T-helper 1 cell treated with Interleukin-12 subunit alpha and Interleukin-12 subunit beta and Interleukin-4 antibody, amounts not matched to agents 30 μg/mL and 1 μg/mL, for 36 hours (primary cell): Measurements from ENCODE around the gene RHOH.

Experiments used
- H3K27ac Mint-ChIP-seq: one replicate; pipeline ENCODE4 v1.8.0; 2021; ENCODE audit warnings: mild to moderate bottlenecking, mixed read lengths
- H3K27me3 Mint-ChIP-seq: one replicate; pipeline ENCODE4 v1.8.0; 2021; ENCODE audit warnings: low read depth, mixed read lengths
- H3K36me3 Mint-ChIP-seq: one replicate; pipeline ENCODE4 v1.8.0; 2021; ENCODE audit warnings: low read depth, mixed read lengths
- H3K4me1 Mint-ChIP-seq: one replicate; pipeline ENCODE4 v1.8.0; 2021; ENCODE audit warnings: low read depth, mixed read lengths
- H3K4me3 Mint-ChIP-seq: one replicate; pipeline ENCODE4 v1.8.0; 2021; ENCODE audit warnings: mild to moderate bottlenecking, moderate library complexity, mixed read lengths
- H3K9me3 Mint-ChIP-seq: one replicate; pipeline ENCODE4 v1.8.0; 2021; ENCODE audit warnings: mixed read lengths

Gene RHOH

DNA sequence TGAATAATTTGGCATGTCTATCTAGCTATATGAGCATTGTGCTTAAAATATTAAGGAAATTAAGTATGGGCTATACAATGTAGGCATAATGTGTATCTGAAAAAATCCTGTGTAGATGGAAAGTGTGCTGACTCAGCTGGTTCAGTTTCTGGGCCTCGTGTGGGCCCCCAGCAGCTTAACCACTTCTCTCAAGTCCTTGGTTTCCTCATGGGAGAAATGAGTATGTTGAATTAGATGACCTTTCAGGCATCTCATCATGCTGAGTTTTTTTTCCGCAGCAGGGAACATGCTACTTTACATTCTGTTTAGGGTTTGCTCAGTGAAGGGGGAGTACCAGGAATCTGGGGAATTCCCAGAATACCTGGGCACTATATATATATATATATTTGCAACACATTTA lies 30.5 kb downstream of the RHOH start:
- Mint-ChIP-seq H3K27ac (peak overlapping the region; percentile 89), H3K36me3 (peaks cover 58% of the 10 kb centered on the region), H3K4me3 (peak overlapping the region; percentile 53), H3K4me1 (peaks cover 77% of the 10 kb centered on the region), H3K9me3 (peaks cover 7% of the 10 kb centered on the region), H3K27me3 (no peaks in the 10 kb centered on the region)

DNA sequence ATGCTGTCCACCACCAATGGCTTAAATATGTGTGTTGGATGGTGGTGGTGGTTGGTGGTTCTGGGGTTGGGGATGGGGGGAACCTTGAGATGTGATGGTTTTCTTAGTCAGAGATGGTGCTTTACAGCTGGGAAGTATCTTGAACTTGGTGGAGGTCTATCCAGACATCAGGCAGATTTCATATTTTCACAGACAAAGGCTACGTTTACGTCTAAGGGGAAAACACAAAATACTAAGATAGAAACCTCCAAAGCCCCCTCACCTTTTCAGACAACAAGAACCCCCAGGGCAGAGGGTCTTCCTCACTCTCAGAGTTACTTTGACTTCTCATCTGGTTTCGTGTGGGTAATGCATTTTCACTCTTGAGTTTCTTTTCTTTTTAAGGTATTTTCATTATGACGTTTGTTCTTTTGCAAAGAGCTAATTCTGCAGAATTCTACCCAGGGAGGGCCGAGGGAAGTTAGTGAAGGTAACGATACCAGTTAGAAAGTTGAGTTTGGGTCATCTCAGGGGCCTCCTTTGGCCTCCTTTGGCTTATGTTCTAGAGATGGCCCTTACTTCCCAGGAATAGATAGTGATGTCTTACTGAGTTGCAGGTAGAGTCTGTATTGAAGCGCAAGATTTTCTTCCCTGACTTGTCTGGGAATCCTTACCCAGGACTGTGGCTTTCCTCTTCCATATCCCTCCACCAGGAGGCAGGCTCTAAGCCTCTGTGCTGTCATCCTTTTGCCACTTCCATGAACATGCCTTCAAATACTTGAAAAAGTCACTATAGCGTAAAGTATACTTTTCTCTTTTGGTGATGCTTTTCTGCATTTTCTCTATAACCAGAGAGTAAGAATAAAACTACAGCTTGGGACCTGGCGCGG lies 31.9 kb downstream of the RHOH start:
- Mint-ChIP-seq H3K36me3 (peaks cover 55% of the 10 kb centered on the region), H3K9me3 (no peaks in the 10 kb centered on the region), H3K4me1 (peaks cover 76% of the 10 kb centered on the region), H3K4me3 (peak overlapping the region; percentile 70), H3K27me3 (no peaks in the 10 kb centered on the region), H3K27ac (peak overlapping the region; percentile 86)

DNA sequence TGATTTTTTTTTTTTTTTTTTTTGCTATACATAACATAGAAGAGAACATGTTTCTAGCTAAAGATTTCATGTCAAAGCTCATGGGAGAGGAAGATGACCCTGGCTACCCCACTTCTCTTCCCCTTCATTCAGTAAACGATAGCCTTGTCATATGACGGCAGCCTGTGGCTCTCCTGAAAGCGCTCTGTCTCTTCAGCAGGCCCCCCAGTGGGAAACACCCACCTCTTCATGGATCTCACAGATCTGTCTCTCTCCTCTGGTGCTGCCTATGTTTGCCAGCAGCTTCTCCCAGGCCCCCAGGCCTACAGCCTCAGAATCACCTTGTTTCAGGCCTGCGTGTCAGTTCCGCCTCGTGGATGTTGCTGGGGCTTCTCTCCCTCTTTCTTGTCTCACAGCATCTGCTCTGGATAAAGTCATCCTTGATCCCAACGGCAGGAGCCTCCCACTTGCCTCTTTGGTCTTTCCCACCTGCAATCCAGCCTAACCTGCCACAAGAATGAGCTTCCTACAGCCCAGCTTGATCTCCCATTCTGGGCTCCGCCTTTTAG lies 34.6 kb downstream of the RHOH start:
- H3K4me3 Mint-ChIP-seq, result peak overlapping the region; percentile 74
- no peaks in the 10 kb centered on the region for H3K27me3 Mint-ChIP-seq
- peaks cover 75% of the 10 kb centered on the region for H3K4me1 Mint-ChIP-seq
- H3K9me3 Mint-ChIP-seq, result no peaks in the 10 kb centered on the region
- peaks cover 51% of the 10 kb centered on the region for H3K36me3 Mint-ChIP-seq
- H3K27ac Mint-ChIP-seq, result peak overlapping the region; percentile 89

DNA sequence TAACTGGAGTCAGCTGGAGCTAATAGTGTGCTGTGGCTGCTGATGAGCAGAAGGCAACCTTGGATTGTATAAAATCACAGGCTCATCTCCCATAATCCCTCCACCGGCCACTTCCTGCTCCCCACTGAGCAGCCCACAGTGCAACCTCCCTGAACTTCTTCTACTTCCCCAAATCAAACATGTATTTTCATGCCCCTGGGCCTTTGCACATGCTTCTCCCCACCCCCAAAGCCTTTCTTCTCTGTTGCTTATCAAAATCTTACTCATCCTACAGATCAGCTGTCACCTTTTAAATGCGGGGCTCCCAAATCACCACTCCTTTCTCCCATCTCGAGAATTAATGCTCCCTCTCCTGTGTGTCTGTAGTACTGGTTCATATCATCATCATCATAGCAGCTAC lies 35.8 kb downstream of the RHOH start:
- H3K4me1 Mint-ChIP-seq, result peaks cover 76% of the 10 kb centered on the region
- H3K27ac Mint-ChIP-seq, result peak overlapping the region; percentile 66
- H3K27me3 Mint-ChIP-seq, result no peaks in the 10 kb centered on the region
- peaks cover 46% of the 10 kb centered on the region for H3K36me3 Mint-ChIP-seq
- no peaks in the 10 kb centered on the region for H3K9me3 Mint-ChIP-seq
- H3K4me3 Mint-ChIP-seq, result peak overlapping the region; percentile 41

DNA sequence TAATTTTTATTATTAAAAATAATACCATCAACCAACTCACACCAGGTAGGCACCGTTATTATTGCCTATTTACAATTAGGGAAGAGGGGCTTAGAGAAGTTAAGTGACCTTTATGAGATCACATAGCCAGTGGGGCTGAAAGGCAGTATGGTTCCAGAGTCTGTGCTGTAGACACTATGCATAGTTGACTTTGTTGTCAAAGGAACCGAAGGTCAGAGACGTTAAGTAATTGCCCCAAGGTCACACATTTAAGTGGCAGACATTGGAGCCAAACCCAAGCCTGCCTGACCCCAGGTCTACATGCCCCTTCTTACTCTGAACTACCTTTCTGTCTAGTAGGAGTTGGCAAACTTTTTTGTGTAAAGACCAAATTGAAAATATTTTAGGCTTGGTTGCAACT lies 36.4 kb downstream of the RHOH start:
- no peaks in the 10 kb centered on the region for H3K27me3 Mint-ChIP-seq
- H3K36me3 Mint-ChIP-seq, result peaks cover 49% of the 10 kb centered on the region
- no peak overlapping the region for H3K4me3 Mint-ChIP-seq
- no peaks in the 10 kb centered on the region for H3K9me3 Mint-ChIP-seq
- peaks cover 78% of the 10 kb centered on the region for H3K4me1 Mint-ChIP-seq
- H3K27ac Mint-ChIP-seq, result no peak overlapping the region

DNA sequence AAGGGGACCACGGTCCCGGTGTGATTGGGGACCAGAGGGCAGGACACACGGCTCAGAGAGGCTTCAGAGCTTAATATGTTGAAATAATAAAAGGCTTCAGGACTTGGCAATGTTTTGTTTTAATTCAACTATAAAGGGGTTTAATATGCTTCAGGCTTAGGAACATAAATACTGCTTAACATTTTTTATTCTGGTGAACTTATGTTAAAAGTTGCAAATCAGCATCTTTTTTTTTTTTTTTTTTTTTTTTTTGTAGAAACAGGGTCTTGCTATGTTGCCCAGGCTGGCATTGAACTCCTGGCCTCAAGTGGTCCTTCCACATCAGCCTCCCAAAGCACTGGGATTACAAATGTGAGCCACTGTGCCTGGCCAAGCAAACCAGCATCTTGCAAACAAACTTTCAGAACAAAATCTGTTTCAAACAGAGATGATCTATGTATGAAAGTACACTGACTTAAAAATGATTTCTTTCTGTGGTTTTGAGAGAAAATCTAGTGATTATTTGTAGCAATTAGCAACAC lies 37.7 kb downstream of the RHOH start:
- H3K4me1 Mint-ChIP-seq, result peaks cover 76% of the 10 kb centered on the region
- peak overlapping the region; percentile 46 for H3K4me3 Mint-ChIP-seq
- peak overlapping the region; percentile 71 for H3K27ac Mint-ChIP-seq
- H3K36me3 Mint-ChIP-seq, result peaks cover 55% of the 10 kb centered on the region
- H3K9me3 Mint-ChIP-seq, result no peaks in the 10 kb centered on the region
- no peaks in the 10 kb centered on the region for H3K27me3 Mint-ChIP-seq

DNA sequence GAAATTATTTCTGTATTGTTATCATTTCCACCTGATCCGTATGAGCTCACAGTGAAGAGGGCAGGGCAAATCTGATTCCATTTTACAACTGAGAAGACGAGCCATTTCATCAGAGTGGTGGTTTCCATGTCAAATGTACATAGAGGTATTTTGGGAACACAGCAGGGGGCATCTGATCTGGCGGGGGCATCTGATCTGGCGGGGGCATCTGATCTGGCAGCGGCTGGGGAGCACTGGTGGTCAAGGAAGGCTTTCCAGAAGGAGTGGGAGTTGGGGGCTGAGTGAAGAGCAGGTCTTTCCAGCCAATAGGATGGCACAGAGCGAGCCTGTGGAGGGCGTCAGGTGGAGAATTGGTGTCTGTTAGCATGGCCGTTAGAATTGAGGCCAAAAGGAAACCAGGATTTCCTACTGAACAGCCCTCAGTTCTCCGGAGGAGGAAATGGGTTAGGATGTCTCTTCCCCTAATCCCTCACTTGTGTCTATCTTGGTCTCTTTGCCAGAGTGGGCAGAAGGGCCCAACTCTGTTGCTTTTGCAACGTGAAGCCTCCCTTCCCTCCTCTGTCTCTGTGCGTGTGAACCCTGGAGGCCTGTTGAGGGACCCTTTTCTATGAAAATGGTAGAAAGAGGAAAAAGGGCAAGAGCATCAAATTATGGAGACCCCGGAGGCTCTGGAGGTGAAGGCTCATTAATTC lies 41.3 kb downstream of the RHOH start:
- Mint-ChIP-seq H3K4me3 (peak overlapping the region; percentile 81), H3K27me3 (no peaks in the 10 kb centered on the region), H3K27ac (peak overlapping the region; percentile 97), H3K4me1 (peaks cover 78% of the 10 kb centered on the region), H3K9me3 (no peaks in the 10 kb centered on the region), H3K36me3 (peaks cover 54% of the 10 kb centered on the region)

DNA sequence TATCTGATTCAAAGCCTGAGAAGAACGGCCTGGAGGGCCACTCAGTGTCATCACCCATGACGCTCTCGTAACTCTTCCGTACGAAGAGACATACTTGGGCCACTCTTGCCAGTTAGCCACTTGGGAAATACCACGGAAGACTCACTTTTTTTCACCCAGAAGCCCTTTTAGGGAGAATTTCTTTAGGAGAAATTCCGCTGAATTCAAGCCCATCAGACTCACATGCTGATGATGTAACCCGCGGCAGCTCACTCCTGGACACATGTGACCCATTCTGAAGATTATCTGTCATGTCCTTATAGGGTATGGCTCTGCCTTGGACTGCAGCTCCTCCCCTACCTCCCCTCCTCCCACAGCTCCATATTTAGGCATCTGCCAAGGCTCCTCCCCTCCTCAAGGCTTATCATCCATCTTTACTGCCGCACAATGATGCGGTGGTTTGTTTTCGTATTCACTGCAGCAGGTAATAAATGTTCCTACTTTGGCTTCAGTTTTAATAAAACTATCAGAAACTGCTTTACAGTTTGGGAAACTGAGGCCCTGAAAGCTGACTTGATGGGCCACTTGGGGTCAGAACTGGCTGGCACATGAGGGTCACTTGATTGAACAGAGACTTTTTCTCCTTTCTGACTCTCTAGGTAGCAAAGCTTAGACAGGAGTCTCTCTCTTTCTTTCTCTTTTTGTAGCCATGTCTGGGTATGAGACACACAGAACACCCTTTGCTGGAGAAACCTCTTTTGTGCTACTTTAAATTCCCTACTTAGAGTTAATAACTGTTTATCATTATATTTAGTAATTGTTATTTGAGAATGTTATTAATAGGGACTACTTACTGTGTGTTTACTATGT lies 42.1 kb downstream of the RHOH start:
- H3K4me3 Mint-ChIP-seq, result peak overlapping the region; percentile 81
- H3K9me3 Mint-ChIP-seq, result no peaks in the 10 kb centered on the region
- H3K36me3 Mint-ChIP-seq, result peaks cover 60% of the 10 kb centered on the region
- H3K27me3 Mint-ChIP-seq, result no peaks in the 10 kb centered on the region
- H3K4me1 Mint-ChIP-seq, result peaks cover 83% of the 10 kb centered on the region
- peak overlapping the region; percentile 97 for H3K27ac Mint-ChIP-seq

DNA sequence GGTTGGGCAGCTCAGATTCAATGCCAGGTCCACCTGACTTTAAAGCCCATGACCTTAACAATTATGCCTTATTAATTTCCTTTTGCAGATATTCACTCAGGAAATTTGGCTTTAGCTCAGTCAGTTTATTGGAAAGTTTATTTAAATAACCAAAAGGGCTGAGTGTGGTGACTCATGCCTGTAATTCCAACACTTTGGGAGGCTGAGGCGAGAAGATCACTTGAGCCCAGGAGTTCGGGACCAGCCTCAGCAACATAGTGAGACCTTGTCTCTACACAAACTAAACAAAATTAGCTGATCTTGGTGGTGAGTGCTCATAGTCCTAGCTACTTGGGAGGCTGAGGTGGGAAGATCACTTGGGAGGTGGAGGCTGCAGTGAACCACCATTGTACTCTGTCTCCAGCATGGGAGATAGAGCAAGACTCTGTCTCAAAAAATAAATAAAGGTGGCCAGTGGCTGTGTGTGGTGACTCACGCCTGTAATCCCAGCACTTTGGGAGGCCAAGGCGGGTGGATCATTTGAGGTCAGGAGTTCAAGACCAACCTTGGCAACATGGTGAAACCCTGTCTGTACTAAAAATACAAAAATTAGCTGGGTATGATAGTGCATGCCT lies 43.3 kb downstream of the RHOH start:
- Mint-ChIP-seq H3K4me3 (peak overlapping the region; percentile 54), H3K4me1 (peaks cover 79% of the 10 kb centered on the region), H3K27ac (peak overlapping the region; percentile 97), H3K27me3 (no peaks in the 10 kb centered on the region), H3K9me3 (no peaks in the 10 kb centered on the region), H3K36me3 (peaks cover 57% of the 10 kb centered on the region)

DNA sequence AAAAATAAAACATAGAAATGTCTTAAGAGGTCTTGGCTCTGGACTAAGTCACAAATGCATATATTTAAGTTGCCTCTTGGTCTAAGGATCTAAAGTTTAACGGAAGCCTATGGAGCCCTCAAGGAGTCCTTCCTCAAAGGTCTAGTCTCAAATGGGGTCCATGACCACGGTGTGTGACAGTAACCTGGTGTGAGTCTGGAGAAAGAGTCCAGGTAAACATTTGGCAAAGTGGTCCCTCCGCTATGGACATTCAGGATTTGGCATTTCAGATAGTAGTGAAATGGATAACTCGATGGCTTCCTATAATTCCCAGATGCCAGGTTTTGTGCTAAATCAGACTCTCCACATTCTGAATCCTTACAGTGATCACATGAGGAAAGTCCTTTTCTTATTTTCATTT lies 44.2 kb downstream of the RHOH start:
- Mint-ChIP-seq H3K36me3 (peaks cover 62% of the 10 kb centered on the region), H3K27me3 (no peaks in the 10 kb centered on the region), H3K4me1 (peaks cover 79% of the 10 kb centered on the region), H3K27ac (peak overlapping the region; percentile 87), H3K4me3 (peak overlapping the region; percentile 78), H3K9me3 (no peaks in the 10 kb centered on the region)

DNA sequence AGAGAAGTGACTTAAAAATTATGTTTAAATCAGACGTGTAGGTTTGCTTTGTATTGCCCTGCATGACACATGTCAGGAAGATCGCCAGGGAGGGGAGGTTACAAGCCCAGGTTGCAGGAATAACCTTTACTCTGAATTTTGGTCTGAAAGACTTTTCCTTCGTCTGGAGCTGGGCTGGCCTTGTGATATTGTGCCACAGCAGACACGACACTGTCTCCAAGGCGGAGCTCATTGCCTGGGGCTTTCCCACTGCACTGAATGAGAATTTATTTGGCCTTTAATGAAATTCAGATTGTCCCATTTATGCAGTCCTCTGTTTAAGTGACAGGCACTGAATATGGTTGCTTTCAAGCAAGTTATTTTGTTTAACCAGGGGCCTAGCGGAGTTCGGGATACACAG lies 45.1 kb downstream of the RHOH start:
- Mint-ChIP-seq H3K4me1 (peaks cover 79% of the 10 kb centered on the region), H3K4me3 (peak overlapping the region; percentile 78), H3K27ac (peak overlapping the region; percentile 87), H3K27me3 (no peaks in the 10 kb centered on the region), H3K9me3 (no peaks in the 10 kb centered on the region), H3K36me3 (peaks cover 61% of the 10 kb centered on the region)

DNA sequence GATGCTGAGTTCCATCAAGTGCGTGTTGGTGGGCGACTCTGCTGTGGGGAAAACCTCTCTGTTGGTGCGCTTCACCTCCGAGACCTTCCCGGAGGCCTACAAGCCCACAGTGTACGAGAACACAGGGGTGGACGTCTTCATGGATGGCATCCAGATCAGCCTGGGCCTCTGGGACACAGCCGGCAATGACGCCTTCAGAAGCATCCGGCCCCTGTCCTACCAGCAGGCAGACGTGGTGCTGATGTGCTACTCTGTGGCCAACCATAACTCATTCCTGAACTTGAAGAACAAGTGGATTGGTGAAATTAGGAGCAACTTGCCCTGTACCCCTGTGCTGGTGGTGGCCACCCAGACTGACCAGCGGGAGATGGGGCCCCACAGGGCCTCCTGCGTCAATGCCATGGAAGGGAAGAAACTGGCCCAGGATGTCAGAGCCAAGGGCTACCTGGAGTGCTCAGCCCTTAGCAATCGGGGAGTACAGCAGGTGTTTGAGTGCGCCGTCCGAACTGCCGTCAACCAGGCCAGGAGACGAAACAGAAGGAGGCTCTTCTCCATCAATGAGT lies 46.6 kb downstream of the RHOH start:
- peak overlapping the region; percentile 78 for H3K4me3 Mint-ChIP-seq

DNA sequence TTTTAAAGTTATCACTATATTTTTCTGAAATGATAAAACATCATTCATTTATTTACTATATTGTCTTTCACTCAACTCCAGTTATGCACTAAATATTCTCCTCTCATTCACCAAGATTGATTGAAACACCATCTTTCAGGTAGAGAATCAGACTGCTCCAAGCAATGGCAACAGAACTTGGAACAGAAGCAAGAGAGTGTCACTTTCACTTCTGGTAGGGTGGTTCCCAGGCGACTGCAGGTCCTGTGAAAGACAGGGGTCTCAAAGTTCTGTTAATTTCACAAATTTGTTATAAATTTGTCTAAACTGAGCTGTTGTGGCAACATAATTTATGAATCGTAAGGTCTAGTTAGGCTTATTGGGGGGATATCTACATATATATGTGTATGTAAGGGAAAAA lies 47.8 kb downstream of the RHOH start:
- peaks cover 73% of the 10 kb centered on the region for H3K4me1 Mint-ChIP-seq
- peak overlapping the region; percentile 81 for H3K27ac Mint-ChIP-seq
- no peaks in the 10 kb centered on the region for H3K27me3 Mint-ChIP-seq
- H3K9me3 Mint-ChIP-seq, result no peaks in the 10 kb centered on the region
- peaks cover 60% of the 10 kb centered on the region for H3K36me3 Mint-ChIP-seq
- peak overlapping the region; percentile 55 for H3K4me3 Mint-ChIP-seq

More for the DNA sequence above, 46.6 kb downstream of the RHOH start:
- Mint-ChIP-seq H3K27me3 (no peaks in the 10 kb centered on the region), H3K9me3 (no peaks in the 10 kb centered on the region), H3K27ac (peak overlapping the region; percentile 87), H3K36me3 (peaks cover 62% of the 10 kb centered on the region), H3K4me1 (peaks cover 73% of the 10 kb centered on the region)
